ENCODE data around the gene CHST4. TPM values are rescaled to one million over a fixed set of nuclear protein-coding genes. Genes with fewer than 3 reads are reported as not detected.
"Not testable (repeated sequence)": the region's sequence is repeated elsewhere in the genome, so short reads cannot be mapped to it uniquely, and the experiment has no call there.

Gene CHST4
- total RNA-seq, 4 donors from 2014 or later = 0.72 to 3.0 (median 0.82) TPM; not detected in 1

DNA sequence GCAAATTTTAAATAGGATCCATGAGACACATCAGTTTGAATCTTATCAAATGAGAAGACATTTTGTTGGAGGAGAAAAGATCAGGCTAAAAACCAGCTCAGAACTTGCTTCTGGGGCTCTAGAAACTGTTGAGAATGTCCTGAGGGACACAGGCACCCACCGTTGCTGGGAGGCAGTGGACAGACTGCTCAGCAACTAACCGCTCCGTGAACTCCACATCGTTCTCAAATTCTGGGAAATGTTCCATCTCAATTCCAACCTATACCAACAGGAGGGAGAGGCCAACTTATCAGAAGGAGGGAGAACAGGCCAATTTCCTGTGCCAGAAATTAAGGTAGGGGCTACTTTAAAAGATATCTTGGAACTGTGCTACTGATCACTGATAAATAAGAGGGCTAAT lies 42.3 kb downstream of the CHST4 start:
- TF ChIP-seq CTCF (IDR thresholded peaks at IDR 0.05) = no peak
- ATAC-seq (ENCODE audit: low FRiP score) = no peak
- DNase-seq (ENCODE audit: low spot score) = no peak

GRCh38 chr16:71569621-71570020 lies 43.4 kb downstream of the CHST4 start:
- ATAC-seq (ENCODE audit: low FRiP score) (no peak), DNase-seq (ENCODE audit: low spot score) (no peak)
- no peak for TF ChIP-seq CTCF (IDR thresholded peaks at IDR 0.05)

GRCh38 chr16:71570144-71570543 lies 43.9 kb downstream of the CHST4 start:
- ATAC-seq (ENCODE audit: low FRiP score) (no peak), DNase-seq (ENCODE audit: low spot score) (no peak)
- TF ChIP-seq CTCF (IDR thresholded peaks at IDR 0.05) = no peak

DNA sequence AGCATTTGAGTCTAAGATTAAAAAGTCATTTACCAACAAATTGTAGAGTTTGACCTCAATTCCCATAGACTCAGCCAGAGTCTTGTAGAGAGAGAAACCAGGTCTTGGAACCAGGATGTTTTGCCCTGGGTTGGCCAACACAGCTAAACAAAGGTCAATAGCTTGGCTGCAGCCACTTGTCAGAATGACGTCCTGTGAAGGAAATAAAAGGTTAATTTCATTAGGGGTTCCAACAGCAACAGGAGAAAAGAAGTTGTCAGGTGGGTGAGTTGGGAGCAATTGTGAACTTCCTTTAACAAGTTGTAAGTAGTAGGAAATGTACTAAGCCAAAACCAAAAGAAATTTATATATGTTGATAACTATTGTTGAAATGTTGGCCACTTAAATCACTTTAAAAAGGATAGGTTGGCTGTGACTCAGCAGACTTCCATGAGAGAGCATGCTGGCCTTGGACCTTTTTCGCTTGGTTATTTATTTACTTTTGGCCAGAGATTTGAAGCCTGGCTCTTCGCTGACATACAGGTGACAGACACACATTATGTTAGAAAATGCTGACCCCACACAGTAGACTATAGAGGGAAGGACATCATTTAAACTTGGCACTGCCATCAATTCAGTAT lies 46.4 kb downstream of the CHST4 start:
- no peak for TF ChIP-seq CTCF (IDR thresholded peaks at IDR 0.05)
- ATAC-seq (ENCODE audit: low FRiP score) = no peak
- DNase-seq (ENCODE audit: low spot score) = no peak

DNA sequence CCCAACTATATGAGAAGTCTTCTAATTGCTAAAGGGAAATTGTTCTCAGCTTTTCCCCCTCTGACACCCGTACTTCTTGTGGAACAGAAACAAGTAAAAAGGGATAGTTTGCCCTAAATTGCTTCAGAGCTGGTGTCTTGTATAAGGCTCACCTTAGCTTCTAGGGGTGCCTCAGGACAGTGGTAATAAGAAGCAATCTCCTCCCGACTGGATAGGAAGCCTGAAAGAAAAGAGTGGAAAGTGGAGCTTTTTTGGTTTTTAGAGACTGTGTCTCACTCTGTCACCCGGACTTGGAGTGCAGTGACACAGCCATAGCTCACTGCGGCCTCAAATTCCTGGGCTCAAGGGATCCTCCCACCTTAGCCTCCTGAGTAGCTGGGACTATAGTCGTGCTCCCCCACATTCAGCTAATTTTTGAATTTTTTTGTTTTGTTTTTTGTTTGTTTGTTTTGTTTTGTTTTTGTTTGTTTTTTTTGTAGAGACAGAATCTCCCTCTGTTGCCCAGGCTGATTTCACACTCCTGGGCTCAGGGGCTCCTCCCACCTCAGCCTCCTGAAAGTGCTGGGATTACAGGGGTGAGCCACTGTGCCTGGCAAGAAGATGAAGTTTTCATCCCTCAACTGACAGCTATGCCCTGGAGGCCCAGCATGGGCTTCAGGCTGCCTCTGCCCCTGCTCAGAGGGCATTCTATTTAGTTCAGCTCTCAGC lies 47.3 kb downstream of the CHST4 start:
- no peak for DNase-seq (ENCODE audit: low spot score)
- TF ChIP-seq CTCF (IDR thresholded peaks at IDR 0.05) = no peak
- no peak for ATAC-seq (ENCODE audit: low FRiP score)

DNA sequence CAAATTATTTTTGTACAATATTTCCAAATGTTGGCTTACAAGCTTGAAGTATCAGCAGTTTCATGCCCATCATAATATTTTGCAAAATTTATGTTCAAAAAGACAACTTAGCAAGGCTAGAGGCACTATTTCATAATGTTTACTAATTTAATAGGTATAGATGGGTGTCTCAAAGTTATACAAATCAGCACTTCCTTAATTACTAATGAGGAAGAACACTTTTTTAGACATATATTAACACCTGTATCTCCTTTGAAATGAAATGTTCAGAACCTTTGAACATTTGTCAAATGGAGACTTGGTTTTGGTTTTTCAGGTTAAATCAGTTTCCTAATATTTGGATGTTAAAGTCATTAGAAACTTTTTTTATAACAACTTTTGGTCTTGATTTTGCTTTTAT lies 48.5 kb downstream of the CHST4 start:
- DNase-seq (ENCODE audit: low spot score) (no peak), ATAC-seq (ENCODE audit: low FRiP score) (no peak)
- TF ChIP-seq CTCF (IDR thresholded peaks at IDR 0.05) = no peak

- no peak for ATAC-seq (ENCODE audit: low FRiP score)
- no peak for DNase-seq (ENCODE audit: low spot score)
- TF ChIP-seq CTCF (IDR thresholded peaks at IDR 0.05) = no peak
Measured at GRCh38 chr16:71576971-71577370, 50.7 kb downstream of the CHST4 start, which contains the start of gene TAT. TSS of gene TAT (minus strand) at chr16:71577092. CDS start at chr16:71576415, 677 bp downstream.

DNA sequence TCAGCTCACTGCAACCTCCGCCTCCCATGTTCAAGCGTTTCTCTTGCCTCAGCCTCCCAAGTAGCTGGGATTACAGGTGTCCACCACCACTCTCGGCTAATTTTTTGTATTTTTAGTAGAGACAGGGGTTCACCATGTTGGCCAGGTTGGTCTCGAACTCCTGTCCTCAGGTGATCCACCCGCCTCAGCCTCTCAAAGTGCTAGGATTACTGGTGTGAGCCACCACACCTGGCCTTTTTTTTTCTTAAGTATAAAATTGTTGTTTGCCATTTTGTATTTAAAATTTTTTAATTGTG lies 56.3 kb downstream of the CHST4 start:
- not testable (repeated sequence) for DNase-seq (ENCODE audit: low spot score)

More for the DNA sequence above, 56.3 kb downstream of the CHST4 start:
- ATAC-seq (ENCODE audit: low FRiP score) = not testable (repeated sequence)
